CD4-positive, alpha-beta T cell treated with Interleukin-6 for 4 hours (primary cell): ENCODE results near the gene JPT2.

Experiments
- DNase-seq: peaks from one replicate; pipeline ENCODE4 v3.0.0-alpha.2; 2020; ENCODE audit warnings: mixed read lengths

JPT2 gene

GRCh38 chr16:1677339-1677738 is 740 bp upstream of the JPT2 start:
- DNase-seq, result no peak

- peak; percentile 53 for DNase-seq
These were observed 520 bp downstream of the JPT2 start for GRCh38 chr16:1678500-1679098.

GRCh38 chr16:1680361-1680760 is 2.3 kb downstream of the JPT2 start:
- no peak for DNase-seq

- DNase-seq, result no peak
These were observed 3.0 kb downstream of the JPT2 start for GRCh38 chr16:1681032-1681431.

GRCh38 chr16:1687427-1688316 is 9.6 kb downstream of the JPT2 start:
- DNase-seq, result no peak

- DNase-seq, result no peak
These were observed 10.9 kb downstream of the JPT2 start for GRCh38 chr16:1688807-1689560.

- no peak for DNase-seq
These were observed 11.8 kb downstream of the JPT2 start for GRCh38 chr16:1689853-1690252.

- no peak for DNase-seq
These were observed 12.7 kb downstream of the JPT2 start for GRCh38 chr16:1690810-1691209.

GRCh38 chr16:1691276-1691675 is 13.2 kb downstream of the JPT2 start:
- no peak for DNase-seq

GRCh38 chr16:1691956-1692355 is 13.9 kb downstream of the JPT2 start:
- DNase-seq, result no peak

GRCh38 chr16:1696863-1697262 is 18.8 kb downstream of the JPT2 start:
- DNase-seq, result no peak

- DNase-seq, result no peak
These were observed 20.6 kb downstream of the JPT2 start for GRCh38 chr16:1698680-1699079.

- DNase-seq, result no peak
These were observed 22.2 kb downstream of the JPT2 start for GRCh38 chr16:1700246-1700645.

GRCh38 chr16:1701216-1701878 is 23.3 kb downstream of the JPT2 start:
- DNase-seq, result no peak

- peak; percentile 25 for DNase-seq
These were observed 27.2 kb downstream of the JPT2 start for GRCh38 chr16:1705324-1705687.

- peak; percentile 93 for DNase-seq
These were observed 27.8 kb downstream of the JPT2 start, which contains the start of gene MAPK8IP3 for GRCh38 chr16:1705688-1706385. Gene MAPK8IP3 (plus strand): TSS chr16:1706195. CDS start chr16:1706340, 145 bp downstream.

- DNase-seq, result peak; percentile 60
These were observed 28.5 kb downstream of the JPT2 start for GRCh38 chr16:1706386-1707192.

- no peak for DNase-seq
These were observed 29.2 kb downstream of the JPT2 start for GRCh38 chr16:1707193-1707790.

- no peak for DNase-seq
These were observed 30.1 kb downstream of the JPT2 start for GRCh38 chr16:1708083-1708767.

- DNase-seq, result no peak
These were observed 30.7 kb downstream of the JPT2 start for GRCh38 chr16:1708768-1709180.
